ENCODE data around the gene CPNE8.

Gene CPNE8

GRCh38 chr12:38713294-38713693 is 192.1 kb downstream of the CPNE8 start:
- DNase-seq = no peak

GRCh38 chr12:38711054-38711453 is 194.3 kb downstream of the CPNE8 start:
- DNase-seq = no peak

DNA sequence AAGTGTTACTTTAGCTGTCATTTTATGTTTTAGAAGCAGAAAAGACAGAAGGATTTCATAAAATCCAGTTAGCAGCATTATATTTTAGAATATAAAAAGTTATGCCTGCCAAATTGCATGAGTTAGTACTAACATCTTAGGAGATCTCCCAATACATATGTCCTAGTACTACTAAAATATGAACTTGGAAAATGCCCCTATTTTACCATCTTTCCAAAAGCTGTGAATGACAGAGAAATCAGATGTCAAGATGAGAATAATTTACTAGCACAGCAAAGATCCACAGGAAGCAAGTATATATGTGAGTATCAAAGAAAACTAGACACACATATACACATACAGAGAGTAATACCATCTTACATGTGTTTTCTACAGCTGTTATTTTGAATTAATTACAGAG is 196.9 kb downstream of the CPNE8 start:
- no peak for DNase-seq

DNA sequence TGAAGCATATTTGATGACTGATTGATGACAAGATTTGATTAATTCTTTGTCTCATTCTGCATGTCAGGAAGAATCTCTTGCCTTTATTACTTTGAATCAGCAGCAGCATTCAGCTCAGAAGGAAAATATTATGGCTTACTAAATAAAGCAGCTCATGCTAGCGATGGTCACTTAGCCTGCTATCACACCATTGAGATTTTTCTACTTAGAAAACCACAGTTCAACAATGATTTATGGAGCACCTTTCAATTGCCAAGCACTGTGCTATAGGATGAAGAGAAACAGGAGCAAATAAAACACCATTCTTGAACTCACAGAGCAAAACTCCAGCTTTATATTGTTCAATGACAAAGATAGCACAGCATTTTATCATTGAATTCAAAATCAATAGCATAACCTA is 197.7 kb downstream of the CPNE8 start:
- no peak for DNase-seq

DNA sequence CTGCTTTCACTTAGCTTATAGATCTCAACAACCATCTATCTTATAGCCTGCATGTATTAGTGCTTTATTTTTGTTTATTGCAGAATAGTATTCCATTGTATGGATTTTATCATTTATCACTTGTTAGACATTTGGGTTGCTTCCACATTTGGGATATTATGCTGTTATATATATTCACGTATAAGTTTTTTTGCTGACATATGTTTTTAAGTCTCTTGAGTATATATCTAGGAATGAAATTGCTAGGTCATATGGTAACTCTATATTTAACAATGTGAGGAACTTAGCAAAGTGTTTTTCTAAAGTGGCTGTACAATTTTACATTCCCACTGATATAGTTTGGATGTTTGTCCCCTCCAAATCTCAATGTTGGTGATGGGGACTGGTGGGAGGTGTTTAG is 208.1 kb downstream of the CPNE8 start:
- DNase-seq = no peak

DNA sequence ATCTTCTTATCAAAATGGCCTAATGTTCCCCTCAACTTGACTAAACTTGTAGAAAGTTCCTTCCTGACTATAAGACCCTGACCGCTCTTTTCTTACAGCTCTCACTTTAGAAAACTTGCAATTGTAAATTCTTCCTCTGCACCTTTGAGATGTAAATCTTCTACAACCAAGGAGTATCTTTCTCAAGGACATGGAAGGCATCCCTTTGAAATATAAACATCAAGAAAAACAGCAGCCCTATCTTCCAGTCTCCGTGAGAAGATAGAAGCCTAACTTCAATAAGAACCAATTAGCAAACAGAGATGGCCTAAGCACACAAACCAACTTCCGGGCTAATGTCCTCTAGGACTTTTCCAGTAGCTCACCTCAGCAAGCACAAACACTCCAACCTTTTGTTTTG is 210.3 kb downstream of the CPNE8 start:
- no peak for DNase-seq

GRCh38 chr12:38691164-38691563 is 214.2 kb downstream of the CPNE8 start:
- no peak for DNase-seq

DNA sequence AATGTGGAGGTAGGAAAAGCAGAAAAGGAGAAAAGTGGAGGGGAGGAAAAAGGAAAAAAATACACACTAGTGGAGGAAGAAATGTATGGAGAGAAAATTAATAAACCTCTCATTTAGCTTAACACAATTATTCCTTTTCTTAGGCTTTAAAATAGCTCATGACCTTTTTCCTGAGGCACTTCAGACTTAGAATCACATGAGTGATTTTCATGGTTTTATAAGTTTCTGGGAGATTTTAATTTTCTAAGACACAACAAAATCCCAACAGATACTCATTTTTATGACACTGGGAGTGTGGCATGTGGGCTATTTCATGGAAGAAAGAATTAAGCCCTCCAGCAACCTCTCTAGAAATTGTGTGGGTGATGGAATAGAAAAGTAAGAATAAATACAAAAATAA is 214.7 kb downstream of the CPNE8 start:
- no peak for DNase-seq

DNA sequence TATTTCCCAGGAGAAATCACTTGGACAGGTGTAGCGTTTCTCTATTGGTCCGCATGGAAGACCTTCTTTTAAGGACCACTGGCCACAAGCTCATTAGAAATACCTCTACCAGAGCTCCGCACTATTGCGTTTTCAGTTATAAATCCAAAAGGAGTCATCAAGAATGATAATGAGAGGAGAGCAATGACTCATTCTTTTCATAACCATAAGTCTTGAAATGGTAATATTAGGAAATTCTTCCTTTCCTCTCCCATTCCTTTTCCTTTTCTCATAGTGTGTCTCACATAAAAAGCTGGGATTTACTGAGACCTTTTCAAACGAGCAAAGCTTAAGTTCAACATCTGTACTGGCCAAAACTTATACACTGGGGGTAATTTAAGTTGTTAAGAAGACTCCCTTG is 215.7 kb downstream of the CPNE8 start:
- DNase-seq = no peak

DNA sequence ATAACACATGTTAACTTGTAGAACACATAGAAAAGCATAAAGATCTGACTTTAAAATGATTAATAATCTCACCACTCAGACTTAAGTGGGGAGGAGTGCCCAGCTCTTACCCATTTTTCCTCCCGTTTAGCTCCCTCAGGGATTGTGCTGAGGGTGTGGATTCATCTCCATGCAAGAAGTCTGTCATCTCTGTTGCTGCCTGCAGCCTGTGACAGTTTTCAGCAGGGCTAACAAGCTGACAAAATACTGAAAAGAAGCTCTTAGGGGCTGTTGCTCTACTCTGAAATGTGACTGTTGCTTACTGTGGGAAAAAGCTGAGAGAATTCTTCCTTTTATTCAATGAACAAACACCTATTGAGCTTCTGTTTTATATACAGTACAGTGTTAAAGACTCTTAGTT is 216.2 kb downstream of the CPNE8 start:
- no peak for DNase-seq

GRCh38 chr12:38682521-38682920 is 222.9 kb downstream of the CPNE8 start:
- no peak for DNase-seq

DNA sequence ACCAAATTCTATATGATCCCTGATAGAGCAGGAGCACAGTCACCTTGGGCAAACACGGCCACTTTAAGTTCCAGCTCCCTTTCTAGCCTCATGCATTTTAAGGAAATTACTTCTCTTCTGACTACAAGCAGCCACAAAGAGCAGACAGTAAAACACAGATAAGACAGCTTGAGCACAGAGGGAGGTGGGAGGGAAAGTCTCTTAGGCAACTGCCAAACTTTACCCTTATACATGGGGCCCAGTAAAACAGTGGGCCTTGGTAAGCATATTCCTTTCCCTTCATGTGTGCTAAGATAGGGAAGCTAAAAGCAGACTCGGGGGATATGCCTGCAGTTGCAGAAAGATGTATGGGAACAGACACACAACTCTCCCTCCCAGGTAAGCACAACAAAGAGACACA is 235.9 kb downstream of the CPNE8 start:
- DNase-seq = no peak

DNA sequence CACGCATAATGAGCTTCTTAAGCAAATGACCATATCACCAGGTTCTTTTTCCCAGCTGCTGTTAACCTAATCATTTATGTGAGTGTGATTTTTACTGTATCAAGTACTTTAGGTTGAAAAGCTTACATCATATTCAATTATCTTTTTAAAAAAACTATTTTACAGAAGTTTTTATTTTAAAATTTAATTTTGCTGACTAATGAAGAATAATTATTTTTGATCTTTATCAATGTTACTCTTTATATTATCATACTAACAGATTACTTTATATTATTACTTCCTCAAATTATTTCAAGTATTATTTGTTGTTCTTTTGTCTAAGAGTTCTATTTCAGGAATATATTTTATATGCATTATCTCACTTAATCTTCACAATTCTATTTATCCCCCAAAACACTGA is 236.3 kb downstream of the CPNE8 start:
- no peak for DNase-seq

- DNase-seq = no peak
Observed at GRCh38 chr12:38666425-38666824, 239.0 kb downstream of the CPNE8 start.

DNA sequence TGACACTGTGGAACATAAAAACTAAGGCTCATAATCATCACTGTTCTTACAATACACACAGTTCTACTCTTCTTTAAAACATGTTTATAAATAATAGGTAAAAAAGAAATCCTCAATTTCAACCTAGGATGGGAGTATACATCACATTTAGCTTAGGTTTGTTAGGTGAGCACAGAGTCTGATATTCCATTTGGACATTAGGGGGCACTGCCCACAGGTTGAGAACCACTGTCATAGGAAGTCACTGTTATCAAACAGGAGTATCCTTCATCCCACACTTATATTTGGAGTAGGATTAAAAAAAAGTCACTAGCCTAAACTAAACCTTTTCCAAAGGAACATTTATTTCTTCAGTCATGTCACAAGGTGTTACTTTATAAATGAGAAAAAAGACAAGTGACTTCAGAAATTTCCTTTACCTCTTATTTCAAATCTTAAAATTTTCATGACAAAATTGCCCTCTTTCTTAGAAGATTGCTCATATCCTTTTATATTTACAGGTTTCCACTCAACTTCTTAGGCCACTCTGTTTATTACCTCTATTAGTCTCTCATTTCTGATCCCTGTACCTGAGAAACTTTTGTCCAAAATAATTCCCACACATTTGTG is 240.6 kb downstream of the CPNE8 start:
- DNase-seq = no peak

- no peak for DNase-seq
Observed at GRCh38 chr12:38662829-38663228, 242.6 kb downstream of the CPNE8 start.

- no peak for DNase-seq
Observed at GRCh38 chr12:38653650-38654049, 251.7 kb downstream of the CPNE8 start.

DNA sequence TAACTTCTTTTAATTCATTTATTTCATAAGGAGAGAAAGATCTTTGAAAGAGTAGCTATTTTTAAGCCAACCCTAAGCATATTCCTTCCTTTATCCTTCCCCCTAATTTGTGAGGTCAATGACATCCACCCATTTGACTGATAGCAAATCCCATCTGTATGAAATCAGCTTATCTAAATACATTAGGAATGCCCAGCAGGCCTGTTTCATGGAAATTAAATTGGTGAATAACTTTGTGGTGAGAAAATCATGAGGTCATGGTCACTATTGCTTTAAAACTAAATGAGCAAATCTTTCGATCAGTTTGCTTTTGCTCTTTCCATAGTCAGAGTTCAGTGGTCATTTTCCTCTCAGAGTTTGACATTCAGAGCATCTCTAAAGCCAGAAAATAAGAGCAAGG is 256.6 kb downstream of the CPNE8 start:
- DNase-seq = no peak

DNA sequence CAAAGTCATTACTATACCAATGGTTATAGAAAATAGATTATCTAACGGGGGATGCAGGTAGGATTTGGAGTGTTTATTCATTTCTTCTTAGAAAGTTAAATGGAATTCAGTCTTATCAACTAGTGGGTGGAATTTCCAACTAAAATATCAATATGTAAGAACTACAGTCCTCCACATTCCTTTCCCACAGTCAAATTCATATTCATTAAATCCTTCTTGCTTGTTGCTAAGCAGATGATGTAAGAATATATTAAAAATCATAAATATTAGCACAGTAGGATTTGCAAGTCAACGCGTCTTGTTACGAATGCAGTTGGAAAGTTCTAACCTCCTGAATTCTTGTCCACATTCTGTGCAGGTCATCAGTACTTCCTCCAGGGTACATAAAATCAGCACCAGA is 259.2 kb downstream of the CPNE8 start:
- no peak for DNase-seq

DNA sequence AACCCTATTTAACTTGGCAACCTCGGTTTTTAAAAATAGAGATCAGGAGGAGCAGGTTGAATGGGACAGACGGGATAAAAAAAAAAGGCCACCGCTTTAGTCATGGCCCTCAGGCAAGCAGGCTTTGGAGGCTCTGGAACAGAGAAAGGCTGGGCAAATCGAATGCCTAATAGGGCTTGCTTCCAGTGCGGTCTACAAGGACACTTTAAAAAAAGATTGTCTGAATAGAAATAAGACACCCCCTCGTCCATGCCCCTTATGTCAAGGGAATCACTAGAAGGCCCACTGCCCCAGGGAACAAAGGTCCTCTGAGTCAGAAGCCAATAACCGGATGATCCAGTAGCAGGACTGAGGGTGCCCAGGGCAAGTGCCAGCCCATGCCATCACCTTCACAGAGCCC is 265.8 kb downstream of the CPNE8 start:
- no peak for DNase-seq

DNA sequence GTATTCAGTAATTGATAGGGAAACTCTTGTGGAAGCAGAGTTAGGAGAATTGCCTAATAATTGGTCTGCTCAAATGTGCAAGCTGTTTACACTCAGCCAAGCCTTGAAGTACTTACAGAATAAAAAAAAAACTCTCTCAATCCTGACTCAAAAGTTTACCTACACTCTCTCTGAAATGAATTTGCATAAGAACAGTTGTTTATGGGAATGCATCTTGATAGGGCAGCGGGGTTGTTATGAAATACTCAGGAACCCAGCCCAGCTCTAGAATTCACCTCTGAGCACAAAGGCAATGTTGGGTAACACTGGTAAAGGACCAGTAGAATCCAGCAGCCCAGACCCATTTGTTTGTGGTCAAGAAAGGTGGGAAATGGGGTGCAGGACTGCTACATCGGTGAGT is 267.0 kb downstream of the CPNE8 start:
- DNase-seq = no peak

GRCh38 chr12:38633511-38633910 is 271.9 kb downstream of the CPNE8 start:
- DNase-seq = no peak

DNA sequence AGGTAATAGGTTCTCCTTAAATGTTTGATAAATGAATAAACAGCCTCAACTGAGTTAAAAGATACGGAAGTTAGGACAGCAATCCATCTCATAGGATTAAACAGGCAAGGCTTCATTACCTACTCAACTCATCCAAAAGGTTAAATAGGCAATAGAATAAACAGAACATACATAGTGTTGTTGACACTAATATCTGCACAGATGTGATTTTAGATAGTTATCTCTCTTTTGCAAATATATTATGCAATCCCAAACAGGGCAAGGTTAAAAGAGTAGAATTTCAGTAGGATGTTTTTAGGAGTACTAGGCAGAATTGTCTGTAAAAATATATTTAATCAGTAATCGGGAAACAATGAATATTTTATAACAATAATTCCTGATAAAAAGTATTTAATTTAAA is 276.3 kb downstream of the CPNE8 start:
- no peak for DNase-seq

DNA sequence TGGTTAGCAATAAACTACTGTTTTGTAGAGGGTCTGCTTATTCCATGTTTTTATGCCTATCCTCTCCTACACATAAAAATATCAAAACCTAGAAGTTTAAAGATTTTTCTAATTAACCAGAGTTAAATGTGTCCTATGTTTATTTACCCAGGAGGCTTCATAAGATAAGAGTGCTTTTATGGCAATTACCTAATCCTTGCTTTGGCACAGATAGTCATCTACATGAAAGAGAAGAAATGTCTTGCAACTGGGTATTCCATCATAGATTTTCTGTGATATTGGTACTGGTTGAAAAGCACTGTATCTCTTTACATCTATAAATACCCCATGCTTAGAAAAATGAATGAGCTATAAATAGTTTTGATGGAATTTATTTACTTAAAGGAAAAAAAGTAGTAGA is 277.1 kb downstream of the CPNE8 start:
- DNase-seq = no peak

DNA sequence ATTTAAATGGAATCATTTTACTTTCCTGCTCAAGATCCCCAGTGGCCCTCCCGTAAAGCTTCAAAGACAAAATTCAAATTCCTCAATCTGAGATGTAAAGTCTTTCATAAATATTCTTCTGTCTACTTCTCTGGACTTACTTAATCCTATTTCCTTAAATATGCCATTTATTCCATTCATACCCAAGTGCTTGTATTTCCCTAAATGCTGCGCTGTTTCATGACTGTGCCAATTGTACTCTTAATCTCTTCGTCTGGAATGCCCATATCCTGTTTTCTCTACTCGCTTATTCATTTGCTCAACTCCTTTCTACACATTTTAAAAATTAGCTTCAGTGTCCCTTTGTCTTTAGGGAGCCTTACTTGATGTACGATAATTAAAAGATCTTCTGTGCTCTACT is 280.1 kb downstream of the CPNE8 start:
- no peak for DNase-seq

DNA sequence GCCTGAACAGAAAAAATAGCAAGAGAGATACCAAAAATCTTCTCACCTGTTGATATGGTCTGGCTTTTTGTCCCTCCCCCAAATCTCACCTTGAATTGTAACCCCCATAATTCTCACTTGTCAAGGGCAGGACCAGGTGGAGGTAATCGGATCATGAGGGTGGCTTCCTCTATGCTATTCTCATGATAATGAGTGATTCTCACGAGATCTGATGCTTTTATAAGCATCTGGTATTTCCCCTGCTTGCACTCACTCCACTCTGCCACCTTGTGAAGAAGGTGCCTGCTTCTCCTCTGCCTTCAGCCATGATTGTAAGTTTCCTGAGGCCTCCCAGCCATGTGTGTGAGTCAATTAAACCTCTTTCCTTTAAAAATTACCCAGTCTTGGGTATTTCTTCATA is 291.2 kb downstream of the CPNE8 start:
- no peak for DNase-seq

Data from activated CD4-positive, CD25-positive, alpha-beta regulatory T cell treated with anti-CD3 and anti-CD28 coated beads, Interleukin-2, amount 50 U/mL, for 72 hours (primary cell).